SU-DHL-6 (cell line): Measurements from ENCODE around the gene FAM83G.

Source experiments
- EZH2phosphoT487 ChIP-seq: fragments of 200-600 bp; sonication (generic), shearing (Covaris generic); conservative IDR thresholded peaks from 2 replicates; pipeline ENCODE4 v1.6.1; 2018; ENCODE audit warnings: mild to moderate bottlenecking, antibody characterized with exemption, low read length, moderate library complexity, mixed read lengths
- TF ChIP-seq, protein P1 (sequence below): fragments of 200-600 bp; sonication (generic); IDR thresholded peaks from one replicate; pipeline ENCODE4 v1.5.1; 2017; ENCODE audit warnings: antibody characterized with exemption, mild to moderate bottlenecking, low read length, moderate library complexity; ENCODE audit not compliant: insufficient read depth, poor library complexity, severe bottlenecking

DNA sequence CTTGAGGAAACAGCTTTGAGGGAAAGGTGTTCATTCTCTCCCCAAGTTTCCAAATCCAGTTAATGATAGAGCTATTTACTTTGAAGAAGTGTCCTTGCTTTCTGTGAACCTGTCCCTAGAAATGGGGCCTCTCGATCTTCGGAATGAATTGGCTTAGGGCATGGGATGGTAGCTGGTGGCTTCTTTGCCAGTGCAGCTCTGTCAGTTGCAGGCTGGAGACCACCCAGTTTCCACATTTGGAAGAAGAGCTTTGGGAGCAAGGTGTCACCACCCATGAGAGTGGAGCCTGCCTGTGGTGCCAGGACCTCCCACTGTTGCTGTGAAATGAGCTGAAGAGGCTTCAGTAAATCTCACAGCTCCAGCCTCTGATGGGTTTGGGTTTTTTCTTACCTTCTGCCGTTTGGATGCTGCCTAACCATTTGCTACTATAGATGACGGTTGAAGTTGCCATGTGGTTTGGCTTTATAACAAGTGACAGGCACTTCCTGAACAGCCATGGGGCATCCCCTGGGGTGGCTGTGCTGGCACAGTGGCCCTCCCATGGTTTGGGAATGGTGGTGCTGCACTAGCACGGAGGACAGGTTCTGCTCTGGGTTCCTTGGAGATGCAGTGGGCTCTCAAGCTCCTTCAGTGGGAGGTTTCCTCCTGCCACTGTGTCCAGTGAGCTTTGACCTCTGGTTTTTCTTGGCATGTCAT, 72.1 kb downstream of the FAM83G start:
- TF ChIP-seq, protein P1, sequence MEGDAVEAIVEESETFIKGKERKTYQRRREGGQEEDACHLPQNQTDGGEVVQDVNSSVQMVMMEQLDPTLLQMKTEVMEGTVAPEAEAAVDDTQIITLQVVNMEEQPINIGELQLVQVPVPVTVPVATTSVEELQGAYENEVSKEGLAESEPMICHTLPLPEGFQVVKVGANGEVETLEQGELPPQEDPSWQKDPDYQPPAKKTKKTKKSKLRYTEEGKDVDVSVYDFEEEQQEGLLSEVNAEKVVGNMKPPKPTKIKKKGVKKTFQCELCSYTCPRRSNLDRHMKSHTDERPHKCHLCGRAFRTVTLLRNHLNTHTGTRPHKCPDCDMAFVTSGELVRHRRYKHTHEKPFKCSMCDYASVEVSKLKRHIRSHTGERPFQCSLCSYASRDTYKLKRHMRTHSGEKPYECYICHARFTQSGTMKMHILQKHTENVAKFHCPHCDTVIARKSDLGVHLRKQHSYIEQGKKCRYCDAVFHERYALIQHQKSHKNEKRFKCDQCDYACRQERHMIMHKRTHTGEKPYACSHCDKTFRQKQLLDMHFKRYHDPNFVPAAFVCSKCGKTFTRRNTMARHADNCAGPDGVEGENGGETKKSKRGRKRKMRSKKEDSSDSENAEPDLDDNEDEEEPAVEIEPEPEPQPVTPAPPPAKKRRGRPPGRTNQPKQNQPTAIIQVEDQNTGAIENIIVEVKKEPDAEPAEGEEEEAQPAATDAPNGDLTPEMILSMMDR = no peak
- no peak for TF ChIP-seq EZH2phosphoT487
